GM18861 (cell line): ENCODE results near the gene LZTR1.
"Not testable (repeated sequence)": the region's sequence is repeated elsewhere in the genome, so short reads cannot be mapped to it uniquely, and the experiment has no call there.

Source experiments
- ATAC-seq: cut with Tn5 transposase; IDR thresholded peaks from one replicate; pipeline ENCODE4 v1.9.1; 2021; ENCODE audit not compliant: unreplicated experiment

Gene LZTR1

DNA sequence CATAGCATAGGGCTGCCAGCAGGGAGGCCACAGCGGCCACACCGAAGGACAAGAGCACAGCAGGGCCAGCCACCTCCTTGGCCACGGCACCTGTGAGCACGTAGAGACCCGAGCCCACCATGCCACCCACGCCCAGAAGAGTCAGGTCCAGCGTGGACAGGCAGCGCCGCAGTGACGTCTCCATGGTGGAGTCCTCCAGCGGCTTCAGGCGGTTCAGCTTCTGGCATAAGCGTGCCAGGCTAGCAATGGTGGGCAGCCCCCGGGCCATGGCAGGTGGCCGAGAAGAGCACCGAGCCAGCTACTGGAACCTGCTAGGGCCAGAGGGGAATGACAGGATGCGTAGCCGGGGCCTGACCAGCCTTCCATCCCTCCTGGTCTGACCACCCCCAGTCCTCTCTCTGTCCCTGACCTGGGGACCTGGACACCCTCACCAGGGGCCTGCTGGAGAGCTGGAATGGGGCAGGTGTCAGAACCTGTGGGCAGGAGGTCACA, 49.5 kb downstream of the LZTR1 start:
- ATAC-seq: no peak

DNA sequence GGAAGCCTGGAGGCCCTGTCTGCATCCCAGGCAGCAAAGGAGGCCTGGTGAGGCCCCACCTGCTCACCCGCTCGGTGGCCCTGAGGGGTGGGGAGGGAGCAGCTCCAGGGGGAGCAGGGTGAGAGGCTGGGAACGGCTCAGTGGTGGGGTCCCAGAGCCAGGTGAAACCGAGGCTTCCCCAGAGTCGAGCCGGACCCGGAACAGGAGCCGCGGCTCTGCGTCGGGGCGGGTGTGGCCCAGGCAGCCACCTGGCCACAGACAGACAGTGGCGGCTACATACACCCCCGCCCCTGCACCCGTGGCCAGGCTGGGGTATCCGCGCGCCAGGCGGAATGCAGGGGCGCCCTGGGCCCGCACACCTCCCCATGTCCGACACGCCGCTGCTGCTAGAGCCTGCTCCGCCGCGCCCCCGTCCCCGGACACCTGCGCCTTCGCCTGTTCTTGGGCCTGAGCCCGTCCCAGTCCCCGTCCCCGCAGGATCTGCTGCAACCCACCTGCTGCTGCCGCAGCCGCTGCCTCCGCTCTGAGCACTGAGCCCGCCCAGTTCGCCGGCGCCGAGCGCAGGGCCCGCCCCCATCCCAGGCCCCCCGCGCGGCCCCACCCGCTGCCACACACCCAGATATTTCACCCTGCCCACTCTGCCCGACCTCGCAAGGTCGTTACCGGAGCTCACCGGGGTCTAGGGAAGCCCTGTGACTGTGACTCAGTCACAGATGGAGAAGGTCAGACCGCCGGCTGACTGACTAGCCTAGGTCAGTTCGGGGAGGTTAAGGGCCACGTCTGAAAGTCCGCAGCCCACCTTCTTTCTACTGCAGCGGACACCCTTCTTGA, 50.2 kb downstream of the LZTR1 start, which contains the start of gene SLC7A4:
TSS of gene SLC7A4 (minus strand) at position 525 of the 831 bp plus-strand sequence. CDS start 749 bp downstream, outside the sequence.
- no peak for ATAC-seq

DNA sequence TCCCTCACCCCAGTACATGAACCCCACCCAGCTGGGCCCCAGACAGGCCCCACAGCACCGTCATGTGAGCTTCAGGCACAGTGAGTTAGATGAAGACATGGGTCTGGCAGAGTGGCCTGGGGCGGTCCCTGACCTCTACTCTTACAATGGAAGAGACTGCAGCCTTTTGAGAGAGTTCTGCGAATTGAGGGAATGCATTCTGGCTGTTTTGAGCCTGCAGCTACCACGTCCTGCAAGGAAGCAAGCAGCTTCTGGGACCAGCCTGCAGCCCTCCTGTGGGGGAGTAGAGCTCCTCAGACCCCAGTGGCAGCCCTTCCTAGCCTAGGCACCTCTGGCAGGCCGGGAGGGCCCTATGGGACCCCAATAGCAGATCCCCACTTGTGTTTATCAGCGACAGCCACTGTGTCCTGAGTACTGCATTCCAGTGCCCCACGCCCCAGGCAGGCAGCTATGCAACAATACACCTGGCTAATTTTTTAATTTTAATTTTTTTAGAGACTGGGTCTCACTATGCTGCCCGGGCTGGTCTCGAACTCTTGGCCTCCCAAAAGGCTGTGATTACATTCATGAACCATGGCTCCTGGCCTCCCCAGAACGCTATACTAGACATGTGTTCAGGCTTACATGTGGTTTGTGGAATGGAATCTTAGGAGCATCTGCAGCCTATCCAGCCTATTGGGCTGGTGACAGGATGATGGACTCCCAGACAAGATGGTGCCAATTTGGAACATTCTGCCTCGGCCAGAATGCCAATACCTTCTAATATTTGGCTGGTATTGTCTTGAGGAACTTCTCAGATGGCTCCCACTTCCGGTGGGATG, 51.0 kb downstream of the LZTR1 start:
- no peak for ATAC-seq

DNA sequence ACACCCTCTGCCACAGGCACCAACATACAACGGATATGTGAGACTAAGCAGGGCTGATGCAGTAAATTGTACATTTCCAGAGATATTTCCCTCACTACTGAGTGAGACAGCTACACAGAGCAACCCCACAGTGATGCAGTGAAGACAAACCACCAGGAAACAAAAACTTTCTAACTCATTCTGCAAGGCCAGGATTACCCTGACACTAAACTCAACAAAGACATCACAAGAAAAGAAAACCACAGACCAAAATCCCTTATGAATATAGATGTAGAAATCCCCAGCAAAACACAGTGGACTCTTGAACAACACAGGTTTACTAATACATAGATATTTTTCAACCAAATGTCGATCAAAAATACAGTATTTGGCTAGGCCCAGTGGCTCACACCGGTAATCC, 51.8 kb downstream of the LZTR1 start:
- ATAC-seq: no peak

DNA sequence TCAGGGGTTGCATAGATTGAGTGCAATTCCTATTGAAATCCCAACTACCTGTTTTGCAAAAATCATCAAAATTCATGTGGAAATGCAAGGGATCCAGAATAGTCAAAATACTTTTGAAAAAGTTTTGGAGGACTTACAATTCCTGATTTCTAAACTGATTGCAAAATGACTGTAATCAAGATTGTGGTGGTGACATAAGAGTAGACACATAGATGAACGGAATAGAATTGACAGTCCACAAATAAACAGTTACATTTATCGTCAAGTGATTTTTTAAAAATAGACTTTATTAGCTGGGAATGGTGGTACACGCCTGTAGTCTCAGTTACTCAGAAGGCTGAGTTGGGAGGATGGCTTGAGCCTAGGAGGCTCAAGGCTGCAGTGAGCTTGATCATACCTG, 52.9 kb downstream of the LZTR1 start:
- ATAC-seq: no peak

DNA sequence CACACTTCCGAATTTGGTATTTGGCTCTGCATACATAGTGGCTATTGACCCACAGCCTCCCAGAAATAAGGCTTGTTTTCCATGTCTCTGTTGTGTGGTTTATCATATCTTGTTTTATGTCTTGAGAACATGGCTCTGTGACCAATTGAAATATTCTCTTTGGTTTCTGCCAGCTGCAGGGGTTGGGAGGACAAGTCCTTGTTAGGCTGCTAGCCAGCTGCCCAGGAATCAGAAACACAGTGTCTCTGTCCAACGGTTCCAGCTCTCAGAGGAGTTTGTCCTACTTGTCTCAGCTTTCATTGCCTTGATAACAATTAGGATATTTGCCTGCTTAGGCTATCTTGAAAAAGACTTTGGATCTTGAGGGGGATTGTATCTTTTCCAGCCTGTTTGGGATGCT, 56.3 kb downstream of the LZTR1 start:
- ATAC-seq: no peak

DNA sequence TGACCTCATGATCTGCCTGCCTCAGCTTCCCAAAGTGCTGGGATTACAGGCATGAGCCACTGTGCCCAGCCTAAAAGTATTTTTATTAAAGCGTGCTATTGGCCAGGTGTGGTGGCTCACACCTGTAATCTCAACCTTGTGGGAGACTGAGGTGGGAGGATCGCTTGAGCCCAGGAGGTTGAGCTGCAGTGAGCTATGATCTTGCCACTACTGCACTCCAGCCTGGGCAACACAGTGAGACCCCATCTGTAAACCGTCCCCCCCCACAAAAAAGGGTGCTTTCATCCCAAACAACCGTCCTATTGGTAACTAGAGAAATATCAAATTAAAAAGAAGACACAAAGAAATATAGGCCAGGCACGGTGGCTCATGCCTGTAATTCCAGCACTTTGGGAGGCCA, 57.1 kb downstream of the LZTR1 start:
- ATAC-seq: not testable (repeated sequence)

DNA sequence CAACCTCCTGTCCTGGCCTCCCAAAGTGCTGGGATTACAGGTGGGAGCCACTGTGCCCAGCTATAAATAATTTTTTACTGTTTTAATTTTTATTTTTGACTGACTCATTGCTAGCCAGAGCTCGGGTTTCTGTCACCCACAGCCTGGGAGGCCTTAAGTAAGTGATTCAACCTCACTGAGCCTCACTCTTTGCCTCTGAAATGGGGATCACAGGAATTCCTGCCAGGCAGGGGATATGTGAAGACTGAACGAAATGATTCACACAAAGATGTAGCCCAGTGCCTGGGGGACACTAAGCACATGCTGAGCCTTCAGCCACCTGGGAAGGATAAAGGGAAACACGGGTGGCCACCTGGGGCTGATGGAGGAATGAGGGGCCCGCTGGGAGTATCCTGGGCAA, 59.8 kb downstream of the LZTR1 start:
- no peak for ATAC-seq

DNA sequence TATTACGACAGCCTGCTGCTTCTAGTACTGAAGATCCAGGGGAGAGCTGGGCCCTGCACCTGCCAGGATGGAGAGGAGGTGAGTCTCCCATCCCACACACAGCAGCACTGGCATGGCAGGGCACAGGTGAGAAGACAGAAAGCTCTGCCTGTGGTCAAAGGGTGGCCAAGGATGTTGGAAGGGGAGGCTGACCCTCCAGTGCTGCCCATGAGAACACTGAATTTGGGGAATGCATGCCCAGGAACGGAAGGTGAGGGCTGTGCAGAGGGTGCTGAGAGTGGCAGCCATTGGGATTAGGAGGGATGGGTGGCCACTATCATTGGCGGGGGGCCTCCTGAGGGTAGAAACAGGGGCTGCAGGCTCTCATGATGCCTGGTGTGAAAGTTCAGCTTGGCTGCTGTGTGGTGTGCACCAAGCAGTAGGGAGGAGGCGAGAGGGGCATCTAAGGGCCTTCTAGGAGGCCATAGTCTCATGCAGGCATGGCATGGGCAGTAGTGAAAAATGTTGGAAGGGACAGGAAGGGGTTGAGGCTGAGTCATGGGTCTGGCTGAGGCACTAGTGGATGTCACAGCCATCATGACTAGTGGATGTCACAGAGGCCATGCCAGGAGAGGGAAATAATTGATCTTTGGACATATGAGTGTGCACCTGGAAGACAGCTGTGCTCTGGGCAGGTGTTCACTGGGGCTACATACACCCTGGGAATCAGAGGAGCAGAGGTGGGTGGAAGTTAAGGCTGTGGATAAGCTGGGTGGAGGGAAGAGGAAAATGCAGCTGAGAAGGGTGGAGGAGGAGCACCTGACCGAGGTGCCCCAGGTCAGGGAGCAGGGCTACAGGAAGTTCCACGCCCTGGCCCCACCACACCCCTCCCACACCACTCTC, 61.1 kb downstream of the LZTR1 start:
- no peak for ATAC-seq

DNA sequence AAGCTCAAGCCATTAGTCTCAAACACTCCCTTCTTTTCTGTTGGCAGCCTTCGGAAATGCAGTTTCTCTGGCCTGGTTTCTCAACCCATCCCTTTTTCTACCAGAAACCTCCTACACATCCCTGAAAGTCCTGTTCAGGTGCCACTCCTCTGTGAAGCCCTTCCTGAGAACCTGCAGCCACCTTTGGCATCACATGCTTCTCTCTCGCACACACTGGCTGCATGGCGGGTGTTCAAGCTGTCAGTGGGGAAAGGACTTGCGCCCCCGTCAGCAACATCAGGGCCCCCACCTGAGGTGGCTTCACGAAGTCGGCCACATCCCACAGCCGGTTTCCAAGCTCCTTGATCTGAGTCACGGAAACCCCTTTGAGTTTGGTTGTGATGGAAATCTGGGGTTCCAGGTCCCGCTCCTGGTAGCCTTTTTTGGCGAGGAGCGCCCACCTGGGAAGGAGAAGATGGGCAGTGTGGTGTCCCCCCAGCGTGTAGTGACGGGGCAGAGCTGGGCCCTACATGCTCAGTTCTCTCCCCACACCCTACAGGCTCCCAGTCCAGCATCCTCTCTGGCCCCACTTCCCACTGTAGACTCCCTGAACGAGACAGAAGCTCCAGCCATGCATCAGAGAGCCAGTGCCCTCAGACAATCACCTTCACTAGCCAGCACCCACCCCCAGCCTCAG, 61.9 kb downstream of the LZTR1 start:
- no peak for ATAC-seq

DNA sequence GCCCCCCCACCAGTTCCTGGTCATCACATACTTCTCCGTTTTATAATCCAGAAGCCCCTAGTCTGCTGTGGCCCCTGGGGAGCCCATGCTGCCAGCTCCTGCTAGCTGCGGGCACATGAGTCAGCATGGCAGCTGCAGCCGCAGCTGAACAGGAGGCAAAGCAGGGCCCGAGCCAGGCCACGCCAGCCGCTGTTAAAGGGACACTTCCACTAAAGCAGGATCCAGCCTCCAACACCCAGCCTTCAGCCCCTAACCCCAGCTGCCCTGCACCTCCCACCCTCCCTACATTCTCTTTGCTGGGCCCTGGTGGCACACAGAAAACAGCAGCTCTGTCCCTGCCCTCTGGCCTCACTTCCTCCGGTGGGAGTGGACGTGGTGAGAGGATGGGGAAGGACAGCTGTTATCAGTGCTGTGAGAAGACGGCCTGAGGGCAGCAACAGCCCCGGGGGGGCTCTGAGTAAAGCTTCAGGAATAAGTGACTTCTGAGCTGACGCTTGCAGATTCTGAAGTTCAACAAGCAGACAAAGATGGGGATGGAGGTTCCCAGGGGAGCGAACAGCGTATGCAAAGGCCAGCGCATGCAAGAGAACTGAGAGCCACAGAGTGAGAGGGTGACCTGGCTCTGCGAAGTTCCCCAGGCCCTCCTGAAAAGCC, 63.0 kb downstream of the LZTR1 start:
- no peak for ATAC-seq

DNA sequence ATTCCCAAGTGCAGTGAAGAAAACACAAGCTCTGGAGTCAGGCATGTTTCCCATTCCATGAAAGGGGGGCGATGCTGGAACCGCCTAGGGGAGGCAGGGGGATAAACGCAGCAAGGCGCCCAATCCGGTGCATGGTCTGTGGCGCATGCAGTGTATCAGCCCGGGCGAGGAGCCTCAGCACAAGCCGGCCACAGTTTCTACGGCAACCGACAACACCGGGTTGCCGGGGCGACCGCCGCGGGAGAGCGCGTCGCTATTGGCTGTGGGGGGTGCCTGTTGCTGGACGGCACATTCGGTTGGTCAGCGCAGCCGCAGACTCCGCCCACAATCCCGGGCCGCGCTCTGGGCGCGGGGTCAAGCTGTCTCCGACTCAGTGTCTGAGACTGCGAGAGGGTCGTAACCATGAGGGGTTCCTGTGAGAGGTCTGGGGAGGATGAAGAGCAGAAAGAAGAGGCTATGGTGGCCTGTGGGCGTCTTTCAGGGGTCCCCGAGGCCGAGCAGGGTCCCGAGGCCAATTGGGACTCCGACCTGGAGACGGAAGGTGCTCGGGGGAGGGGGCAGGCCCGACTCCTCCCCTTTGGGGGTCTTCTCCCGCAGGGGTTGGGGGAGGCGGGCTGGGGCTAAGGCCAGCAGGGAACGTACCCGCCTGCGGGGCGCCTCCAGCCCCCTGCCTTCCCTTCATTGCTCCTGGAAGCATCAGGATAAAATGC, 63.6 kb downstream of the LZTR1 start, which contains the start of gene LRRC74B:
TSS of gene LRRC74B (plus strand) at position 362 of the 710 bp plus-strand sequence. CDS start at position 403, 41 bp downstream.
- no peak for ATAC-seq

DNA sequence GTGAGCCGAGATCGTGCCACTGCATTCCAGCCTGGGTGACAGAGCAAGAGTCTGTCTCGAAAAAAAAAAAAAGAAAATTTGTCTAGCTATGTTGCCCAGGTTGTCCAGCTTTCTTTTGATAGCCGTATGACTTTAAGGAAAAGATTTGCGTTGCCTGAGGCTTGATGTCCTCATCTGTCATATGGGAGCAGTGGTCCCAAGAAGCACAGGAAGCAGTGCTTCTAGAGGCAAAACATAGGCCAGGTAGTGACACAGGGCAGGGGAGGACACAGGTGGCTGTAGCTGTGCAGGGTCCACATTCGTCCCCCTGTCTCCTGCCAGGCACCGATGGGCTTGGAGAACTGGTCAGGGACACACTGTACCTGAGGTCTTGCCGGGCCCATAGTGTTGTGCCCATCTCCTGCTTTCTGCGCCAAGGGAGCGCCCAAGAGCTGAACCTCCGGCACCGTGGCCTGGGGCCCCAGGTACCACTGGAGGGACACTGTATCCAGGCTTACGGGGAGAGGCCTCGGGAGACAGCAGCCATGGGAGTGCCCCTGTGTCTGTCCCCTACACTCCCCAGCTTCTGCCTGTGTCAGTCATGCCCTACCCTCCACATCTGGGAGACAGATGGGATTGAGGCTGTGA, 65.1 kb downstream of the LZTR1 start:
- ATAC-seq: no peak

DNA sequence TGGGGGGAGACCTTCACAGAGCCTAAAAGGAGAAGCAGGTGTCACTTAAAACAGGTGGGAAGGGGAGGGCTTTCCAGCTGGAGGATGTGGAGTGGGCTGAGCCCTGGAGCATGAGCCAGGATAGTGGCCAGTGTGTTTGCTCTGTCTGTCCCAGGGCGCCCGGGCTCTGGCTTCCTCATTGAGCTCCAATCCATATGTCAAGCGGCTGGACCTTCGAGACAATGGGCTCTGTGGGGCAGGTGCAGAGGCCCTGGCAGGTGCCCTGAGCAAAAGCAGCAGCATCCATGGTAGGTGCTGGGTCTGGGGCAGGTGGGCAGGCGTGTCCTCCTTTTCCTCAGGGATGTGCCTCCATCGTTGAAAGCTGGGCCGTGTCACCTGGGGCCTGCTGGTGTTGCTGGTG, 65.6 kb downstream of the LZTR1 start:
- no peak for ATAC-seq

DNA sequence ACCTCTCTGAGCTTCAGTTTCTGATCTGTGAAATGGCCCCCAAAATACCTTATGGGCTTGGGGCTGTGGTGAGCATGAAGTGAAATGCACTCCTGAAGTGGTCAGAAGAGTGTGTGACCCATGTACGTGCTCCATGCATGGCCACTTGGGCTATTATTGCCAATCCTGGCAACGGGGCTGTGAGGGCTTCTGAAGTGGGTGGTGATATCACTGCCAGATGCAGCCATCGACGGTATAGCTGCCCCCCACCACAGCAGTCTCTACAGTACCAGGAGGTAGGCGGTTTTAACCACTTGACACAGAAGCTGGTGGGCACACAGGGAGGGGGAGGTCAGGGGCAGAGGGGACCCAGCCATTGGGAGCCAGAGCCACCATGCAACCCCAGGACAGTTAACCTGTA, 66.4 kb downstream of the LZTR1 start:
- not testable (repeated sequence) for ATAC-seq
